ENCODE measurements around the gene PLXDC2. TPM values are rescaled to one million over a fixed set of nuclear protein-coding genes. Genes with fewer than 3 reads are reported as not detected.

Gene PLXDC2
- total and polyA plus RNA-seq, 2 experiments from 2014 or later, result 39.9 to 52.2 TPM

DNA sequence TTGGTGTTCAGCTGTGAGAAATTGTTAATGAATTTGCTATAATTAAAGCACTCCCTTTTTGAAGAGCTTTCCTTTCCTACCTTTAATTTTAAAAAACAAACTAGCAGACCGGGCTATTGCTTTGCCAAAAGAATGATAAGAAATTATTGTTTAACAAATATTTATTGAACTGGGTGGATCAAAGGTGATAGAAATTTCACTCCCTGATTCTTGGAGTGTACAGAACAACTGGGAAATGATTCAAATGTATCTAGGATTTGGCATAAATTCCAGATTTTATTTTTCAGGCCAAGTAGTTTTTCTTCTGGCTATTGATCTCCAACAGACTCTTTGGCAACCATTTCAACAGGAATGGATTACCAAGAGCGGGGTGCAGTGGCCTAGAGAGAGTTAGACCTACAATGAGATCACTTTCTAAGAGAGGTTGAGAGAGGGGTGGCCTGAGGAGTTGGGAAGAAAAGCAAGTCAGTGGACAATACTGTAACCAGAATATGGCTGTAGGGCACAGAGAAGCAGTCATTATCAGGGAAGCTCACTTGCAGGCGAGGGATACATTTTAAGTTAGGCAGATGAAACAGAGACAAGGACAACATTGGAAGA is 71.9 kb downstream of the PLXDC2 start:
- Histone ChIP-seq H3K79me2 (peaks cover 3% of the 10 kb centered on the region), H4K20me1 (ENCODE audit: insufficient read depth, poor library complexity, severe bottlenecking) (peaks cover 13% of the 10 kb centered on the region), H3K36me3 (replicated peaks; ENCODE audit: insufficient read depth, low read depth) (no peaks in the 10 kb centered on the region), H2AFZ (no peak overlapping the region), H3K27me3 (no peaks in the 10 kb centered on the region), H3K9me2 (replicated peaks; ENCODE audit: insufficient read depth) (no peaks in the 10 kb centered on the region), H3K4me3 (no peak overlapping the region), H3K4me1 (ENCODE audit: insufficient read depth) (no peaks in the 10 kb centered on the region), H3K4me2 (no peak overlapping the region), H3K27ac (no peak overlapping the region), H3K9me3 (ENCODE audit: low read depth) (no peaks in the 10 kb centered on the region)
- WGBS (ENCODE audit: low lambda C conversion rate, missing lambda C conversion rate), result 82% methylated on average over 3 of the region's 3 CpGs
- TF ChIP-seq, protein P1, sequence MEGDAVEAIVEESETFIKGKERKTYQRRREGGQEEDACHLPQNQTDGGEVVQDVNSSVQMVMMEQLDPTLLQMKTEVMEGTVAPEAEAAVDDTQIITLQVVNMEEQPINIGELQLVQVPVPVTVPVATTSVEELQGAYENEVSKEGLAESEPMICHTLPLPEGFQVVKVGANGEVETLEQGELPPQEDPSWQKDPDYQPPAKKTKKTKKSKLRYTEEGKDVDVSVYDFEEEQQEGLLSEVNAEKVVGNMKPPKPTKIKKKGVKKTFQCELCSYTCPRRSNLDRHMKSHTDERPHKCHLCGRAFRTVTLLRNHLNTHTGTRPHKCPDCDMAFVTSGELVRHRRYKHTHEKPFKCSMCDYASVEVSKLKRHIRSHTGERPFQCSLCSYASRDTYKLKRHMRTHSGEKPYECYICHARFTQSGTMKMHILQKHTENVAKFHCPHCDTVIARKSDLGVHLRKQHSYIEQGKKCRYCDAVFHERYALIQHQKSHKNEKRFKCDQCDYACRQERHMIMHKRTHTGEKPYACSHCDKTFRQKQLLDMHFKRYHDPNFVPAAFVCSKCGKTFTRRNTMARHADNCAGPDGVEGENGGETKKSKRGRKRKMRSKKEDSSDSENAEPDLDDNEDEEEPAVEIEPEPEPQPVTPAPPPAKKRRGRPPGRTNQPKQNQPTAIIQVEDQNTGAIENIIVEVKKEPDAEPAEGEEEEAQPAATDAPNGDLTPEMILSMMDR (IDR thresholded peaks at IDR 0.05; ENCODE audit: poor library complexity), result no peak
- TF ChIP-seq EZH2 (IDR thresholded peaks at IDR 0.05; ENCODE audit: borderline replicate concordance), result no peak
- no peak for TF ChIP-seq EZH2phosphoT487 (IDR thresholded peaks at IDR 0.05; ENCODE audit: low read depth, severe bottlenecking, unreplicated experiment)
- no peak for DNase-seq (ENCODE audit: low spot score)

GRCh38 chr10:19889256-19889655 is 73.0 kb downstream of the PLXDC2 start:
- Histone ChIP-seq H3K4me2 (no peak overlapping the region), H3K9me3 (ENCODE audit: low read depth) (no peaks in the 10 kb centered on the region), H3K27me3 (no peaks in the 10 kb centered on the region), H3K36me3 (replicated peaks; ENCODE audit: insufficient read depth, low read depth) (no peaks in the 10 kb centered on the region), H4K20me1 (ENCODE audit: insufficient read depth, poor library complexity, severe bottlenecking) (peaks cover 13% of the 10 kb centered on the region), H3K27ac (no peak overlapping the region), H3K79me2 (peaks cover 3% of the 10 kb centered on the region), H3K4me1 (ENCODE audit: insufficient read depth) (no peaks in the 10 kb centered on the region), H3K4me3 (no peak overlapping the region), H2AFZ (no peak overlapping the region), H3K9me2 (replicated peaks; ENCODE audit: insufficient read depth) (no peaks in the 10 kb centered on the region)
- no peak for DNase-seq (ENCODE audit: low spot score)
- 87% methylated on average over 2 of the region's 2 CpGs for WGBS (ENCODE audit: low lambda C conversion rate, missing lambda C conversion rate)
- TF ChIP-seq EZH2phosphoT487 (IDR thresholded peaks at IDR 0.05; ENCODE audit: low read depth, severe bottlenecking, unreplicated experiment) (no peak), EZH2 (IDR thresholded peaks at IDR 0.05; ENCODE audit: borderline replicate concordance) (no peak)
- TF ChIP-seq, protein P1 (IDR thresholded peaks at IDR 0.05; ENCODE audit: poor library complexity), result no peak

- no peak for TF ChIP-seq EZH2phosphoT487 (IDR thresholded peaks at IDR 0.05; ENCODE audit: low read depth, severe bottlenecking, unreplicated experiment)
- Histone ChIP-seq H2AFZ (no peak overlapping the region), H3K27me3 (no peaks in the 10 kb centered on the region), H3K4me3 (no peak overlapping the region), H4K20me1 (ENCODE audit: insufficient read depth, poor library complexity, severe bottlenecking) (peaks cover 13% of the 10 kb centered on the region), H3K9me2 (replicated peaks; ENCODE audit: insufficient read depth) (no peaks in the 10 kb centered on the region), H3K36me3 (replicated peaks; ENCODE audit: insufficient read depth, low read depth) (no peaks in the 10 kb centered on the region), H3K79me2 (peaks cover 6% of the 10 kb centered on the region), H3K9me3 (ENCODE audit: low read depth) (no peaks in the 10 kb centered on the region), H3K4me1 (ENCODE audit: insufficient read depth) (no peaks in the 10 kb centered on the region), H3K4me2 (no peak overlapping the region), H3K27ac (no peak overlapping the region)
- DNase-seq (ENCODE audit: low spot score), result no peak
- WGBS (ENCODE audit: low lambda C conversion rate, missing lambda C conversion rate), result 78% methylated on average over 6 of the region's 6 CpGs
Measured at GRCh38 chr10:19891429-19891828, 75.2 kb downstream of the PLXDC2 start.

- no peaks in the 10 kb centered on the region for H3K4me1 ChIP-seq (ENCODE audit: insufficient read depth)
- H3K36me3 ChIP-seq (replicated peaks; ENCODE audit: insufficient read depth, low read depth), result no peaks in the 10 kb centered on the region
- peaks cover 13% of the 10 kb centered on the region for H4K20me1 ChIP-seq (ENCODE audit: insufficient read depth, poor library complexity, severe bottlenecking)
- H3K9me2 ChIP-seq (replicated peaks; ENCODE audit: insufficient read depth), result no peaks in the 10 kb centered on the region
- H3K9me3 ChIP-seq (ENCODE audit: low read depth), result no peaks in the 10 kb centered on the region
- TF ChIP-seq EZH2phosphoT487 (IDR thresholded peaks at IDR 0.05; ENCODE audit: low read depth, severe bottlenecking, unreplicated experiment), result no peak
- no peaks in the 10 kb centered on the region for H3K27me3 ChIP-seq
- no peak for DNase-seq (ENCODE audit: low spot score)
- no peak overlapping the region for H3K4me2 ChIP-seq
- WGBS (ENCODE audit: low lambda C conversion rate, missing lambda C conversion rate), result 80% methylated on average over 4 of the region's 4 CpGs
- H3K4me3 ChIP-seq, result no peak overlapping the region
- H3K79me2 ChIP-seq, result peaks cover 6% of the 10 kb centered on the region
- no peak overlapping the region for H2AFZ ChIP-seq
- H3K27ac ChIP-seq, result no peak overlapping the region
Measured at GRCh38 chr10:19892270-19892669, 76.0 kb downstream of the PLXDC2 start.

Measured in hepatocyte (in vitro differentiated cells).